ENCODE data around the gene HTT.
A peak's percentile ranks its signal among the peaks of the same experiment; 100 is the strongest.
"Not testable (repeated sequence)": the region's sequence is repeated elsewhere in the genome, so short reads cannot be mapped to it uniquely, and the experiment has no call there.

HTT gene

GRCh38 chr4:3085948-3086670, 11.6 kb downstream of the HTT start:
- no peak for DNase-seq

GRCh38 chr4:3087115-3087797, 12.8 kb downstream of the HTT start:
- no peak for DNase-seq

- DNase-seq = no peak
Observed at GRCh38 chr4:3091464-3091863, 17.0 kb downstream of the HTT start.

- DNase-seq = not testable (repeated sequence)
Observed at GRCh38 chr4:3094701-3095100, 20.2 kb downstream of the HTT start.

- DNase-seq = no peak
Observed at GRCh38 chr4:3096202-3096601, 21.7 kb downstream of the HTT start.

GRCh38 chr4:3098346-3098745, 23.9 kb downstream of the HTT start:
- no peak for DNase-seq

GRCh38 chr4:3106339-3107186, 32.1 kb downstream of the HTT start:
- peak; percentile 73 to 84 for DNase-seq

- no peak for DNase-seq
Observed at GRCh38 chr4:3107271-3107670, 32.8 kb downstream of the HTT start.

GRCh38 chr4:3107691-3108121, 33.2 kb downstream of the HTT start:
- DNase-seq = no peak

GRCh38 chr4:3108211-3108610, 33.7 kb downstream of the HTT start:
- no peak for DNase-seq

- DNase-seq = peak in 1 of 2 experiments; percentile 33
Observed at GRCh38 chr4:3111461-3111860, 37.0 kb downstream of the HTT start.

GRCh38 chr4:3112201-3112600, 37.7 kb downstream of the HTT start:
- DNase-seq = no peak

GRCh38 chr4:3112609-3113469, 38.4 kb downstream of the HTT start:
- no peak for DNase-seq

- no peak for DNase-seq
Observed at GRCh38 chr4:3114377-3114776, 39.9 kb downstream of the HTT start.

GRCh38 chr4:3115637-3116270, 41.3 kb downstream of the HTT start:
- DNase-seq = no peak

- no peak for DNase-seq
Observed at GRCh38 chr4:3116955-3117354, 42.5 kb downstream of the HTT start.

GRCh38 chr4:3118312-3118711, 43.8 kb downstream of the HTT start:
- no peak for DNase-seq

GRCh38 chr4:3119464-3119863, 45.0 kb downstream of the HTT start:
- DNase-seq = no peak

- no peak for DNase-seq
Observed at GRCh38 chr4:3121110-3121509, 46.6 kb downstream of the HTT start.

GRCh38 chr4:3121596-3121995, 47.1 kb downstream of the HTT start:
- DNase-seq = no peak

- no peak for DNase-seq
Observed at GRCh38 chr4:3122081-3122563, 47.6 kb downstream of the HTT start.

GRCh38 chr4:3123181-3123671, 48.7 kb downstream of the HTT start:
- no peak for DNase-seq

Measured in SW 1271 (cell line).